ENCODE data around the gene ZFYVE21.

DNA sequence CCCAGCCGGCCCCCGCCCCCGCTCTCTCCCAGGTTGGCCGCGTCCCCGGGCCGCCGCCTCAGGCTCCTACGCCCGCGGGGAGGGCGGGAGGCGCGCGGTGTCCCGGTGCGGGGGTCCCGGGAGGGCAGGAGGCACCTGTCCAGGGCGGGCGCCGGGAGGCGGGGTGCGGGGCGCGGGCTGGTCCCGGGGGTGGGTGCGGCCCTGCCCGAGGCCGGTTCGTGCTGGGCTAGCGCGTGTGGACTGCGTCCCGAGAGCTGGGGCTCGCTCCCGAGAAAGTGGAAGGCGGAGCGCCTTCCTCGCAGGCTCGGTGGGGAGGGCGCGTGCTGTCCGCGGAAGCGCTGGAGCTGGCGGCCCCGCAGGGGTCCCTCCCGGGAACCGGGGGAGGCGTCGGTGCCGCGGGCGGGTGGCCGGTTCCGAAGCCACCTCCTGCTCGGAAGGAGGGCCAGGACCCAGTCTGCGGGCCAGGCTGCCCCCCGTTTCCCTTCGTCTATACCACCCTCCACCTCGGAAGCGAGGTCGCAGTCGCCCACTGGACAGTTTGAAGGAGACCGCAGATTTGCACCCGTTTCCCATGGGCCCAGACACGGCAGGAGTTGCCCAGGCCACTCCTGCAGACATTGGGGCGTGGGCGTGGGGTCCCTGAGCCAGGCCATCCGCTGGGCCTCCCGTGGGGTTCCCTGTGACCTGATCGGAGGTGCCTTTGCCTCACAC is 636 bp downstream of the ZFYVE21 start:
- TF ChIP-seq, protein P1, sequence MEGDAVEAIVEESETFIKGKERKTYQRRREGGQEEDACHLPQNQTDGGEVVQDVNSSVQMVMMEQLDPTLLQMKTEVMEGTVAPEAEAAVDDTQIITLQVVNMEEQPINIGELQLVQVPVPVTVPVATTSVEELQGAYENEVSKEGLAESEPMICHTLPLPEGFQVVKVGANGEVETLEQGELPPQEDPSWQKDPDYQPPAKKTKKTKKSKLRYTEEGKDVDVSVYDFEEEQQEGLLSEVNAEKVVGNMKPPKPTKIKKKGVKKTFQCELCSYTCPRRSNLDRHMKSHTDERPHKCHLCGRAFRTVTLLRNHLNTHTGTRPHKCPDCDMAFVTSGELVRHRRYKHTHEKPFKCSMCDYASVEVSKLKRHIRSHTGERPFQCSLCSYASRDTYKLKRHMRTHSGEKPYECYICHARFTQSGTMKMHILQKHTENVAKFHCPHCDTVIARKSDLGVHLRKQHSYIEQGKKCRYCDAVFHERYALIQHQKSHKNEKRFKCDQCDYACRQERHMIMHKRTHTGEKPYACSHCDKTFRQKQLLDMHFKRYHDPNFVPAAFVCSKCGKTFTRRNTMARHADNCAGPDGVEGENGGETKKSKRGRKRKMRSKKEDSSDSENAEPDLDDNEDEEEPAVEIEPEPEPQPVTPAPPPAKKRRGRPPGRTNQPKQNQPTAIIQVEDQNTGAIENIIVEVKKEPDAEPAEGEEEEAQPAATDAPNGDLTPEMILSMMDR (IDR thresholded peaks at IDR 0.05), result no peak
- TF ChIP-seq POLR2A (IDR thresholded peaks at IDR 0.05), result no peak
